ENCODE measurements around the gene MRPL10.
A peak's percentile ranks its signal among the peaks of the same experiment; 100 is the strongest.

Gene MRPL10

DNA sequence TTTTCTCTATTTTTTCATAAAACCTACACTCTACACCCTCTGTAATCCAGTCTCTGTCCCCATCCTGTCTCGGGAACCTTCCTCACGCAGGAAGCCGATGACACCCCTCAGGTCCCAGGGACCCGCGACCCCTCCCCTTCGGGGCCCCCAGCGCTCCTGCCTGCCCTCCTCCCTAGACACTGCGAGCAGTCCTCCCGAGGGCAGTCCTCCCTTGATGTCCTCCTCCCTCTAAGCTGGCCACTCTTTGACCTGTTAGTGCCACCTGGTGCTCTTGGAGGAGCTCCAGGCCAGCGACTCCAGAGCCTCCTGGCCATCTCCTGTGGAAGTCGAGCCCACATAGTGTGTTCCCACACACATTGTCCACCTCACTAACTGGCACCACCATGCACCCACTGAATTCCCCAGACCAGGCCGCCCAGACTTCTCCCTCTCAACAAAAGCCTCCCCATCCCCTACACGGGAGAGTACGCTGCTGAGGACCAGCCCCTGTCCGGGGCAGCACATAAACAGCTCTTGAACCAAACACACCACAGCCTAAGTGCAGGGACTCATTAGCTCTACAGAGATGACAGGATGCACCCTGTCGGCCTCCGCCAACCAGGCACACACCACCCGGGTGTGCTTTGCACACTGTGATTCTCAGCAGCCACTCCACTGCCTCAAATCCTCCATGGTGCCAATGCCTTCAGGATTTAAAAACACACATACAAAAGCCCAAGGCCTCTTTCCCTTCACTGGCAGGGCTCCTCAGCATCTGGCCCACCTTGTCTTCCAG is 19.0 kb downstream of the MRPL10 start:
- DNase-seq: no peak

DNA sequence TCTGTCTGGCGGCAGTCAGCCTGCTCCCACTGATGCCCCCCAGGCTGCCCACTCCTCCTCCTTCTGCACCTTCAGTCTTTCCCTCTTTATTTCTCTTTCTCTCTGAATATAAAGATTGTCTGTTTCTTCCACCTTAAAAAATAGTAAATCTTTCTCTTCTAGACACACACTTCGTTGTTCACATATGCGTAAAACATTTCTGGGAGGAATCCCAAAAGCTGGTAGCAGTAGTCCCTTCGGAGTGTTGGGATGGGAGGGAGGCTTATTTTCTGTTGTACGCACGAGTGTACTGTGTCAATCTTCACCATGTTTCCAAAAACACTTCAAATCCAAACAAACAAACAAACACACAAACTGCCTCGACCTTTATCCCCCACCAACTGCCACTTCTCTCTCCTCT is 19.6 kb downstream of the MRPL10 start:
- no peak for DNase-seq

DNA sequence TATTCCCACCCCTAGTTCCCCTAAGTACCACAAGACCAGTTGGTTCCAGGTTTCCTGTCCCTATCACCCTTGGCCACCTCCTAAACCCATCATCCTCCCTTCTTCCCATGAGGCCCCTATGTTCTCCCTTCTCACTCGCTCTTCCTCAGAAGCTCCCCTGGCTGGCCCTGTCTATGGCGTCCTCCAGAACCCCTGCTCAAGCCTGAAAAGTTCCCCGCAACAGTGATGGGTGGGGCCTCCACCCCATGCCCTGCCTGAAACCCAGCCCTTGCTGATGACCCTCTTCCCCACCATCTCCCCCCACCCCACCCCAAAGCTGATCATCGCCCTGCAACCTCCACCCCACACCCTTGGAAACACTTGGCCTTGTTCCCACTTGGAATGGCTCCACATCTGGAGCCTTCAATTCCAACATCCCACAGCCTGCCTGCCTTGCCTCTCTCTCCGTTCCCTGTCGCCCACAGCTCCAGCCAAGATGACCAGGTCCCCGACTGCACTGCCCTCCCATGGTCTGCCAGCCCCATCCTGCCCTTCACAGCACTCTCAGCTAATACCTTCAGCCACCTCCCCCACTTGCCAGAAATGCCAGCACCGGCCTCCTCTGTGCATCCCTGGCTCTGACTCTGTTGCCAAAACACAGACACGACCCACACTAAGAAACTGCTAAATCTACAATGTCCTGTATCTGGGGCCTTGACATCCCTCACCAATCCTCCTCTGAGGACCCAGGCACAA is 20.3 kb downstream of the MRPL10 start:
- no peak for DNase-seq

DNA sequence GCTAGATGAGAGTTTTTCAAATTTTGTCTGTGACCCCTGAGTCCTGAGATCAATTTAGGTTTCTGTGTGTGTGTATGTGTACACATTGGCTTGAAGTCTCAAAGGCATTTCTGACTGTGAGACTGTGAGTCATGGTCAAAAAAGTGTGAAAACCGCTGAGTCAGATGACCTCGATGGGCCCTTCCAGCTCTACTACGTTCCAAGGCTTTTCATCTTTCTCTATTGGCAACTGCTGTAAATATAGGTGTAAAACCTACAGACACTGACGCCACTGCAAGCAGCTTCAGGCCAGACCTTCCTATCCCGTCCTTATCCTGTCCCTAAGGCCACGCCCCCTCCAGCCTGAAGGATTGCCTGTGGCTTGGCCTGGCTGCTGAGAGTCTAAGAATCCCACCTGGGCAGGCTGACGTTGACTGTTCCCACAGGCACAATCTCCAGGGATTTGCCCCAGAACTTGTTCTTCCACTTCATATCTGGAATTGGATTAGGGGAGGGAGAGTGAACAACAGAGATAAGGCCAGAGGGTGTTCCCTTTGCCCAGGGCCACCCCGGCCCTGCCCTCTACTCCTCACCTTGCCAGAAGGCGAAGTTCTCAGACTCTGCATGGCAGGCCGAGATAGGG is 21.0 kb downstream of the MRPL10 start:
- peak; percentile 41 to 51 for DNase-seq

DNA sequence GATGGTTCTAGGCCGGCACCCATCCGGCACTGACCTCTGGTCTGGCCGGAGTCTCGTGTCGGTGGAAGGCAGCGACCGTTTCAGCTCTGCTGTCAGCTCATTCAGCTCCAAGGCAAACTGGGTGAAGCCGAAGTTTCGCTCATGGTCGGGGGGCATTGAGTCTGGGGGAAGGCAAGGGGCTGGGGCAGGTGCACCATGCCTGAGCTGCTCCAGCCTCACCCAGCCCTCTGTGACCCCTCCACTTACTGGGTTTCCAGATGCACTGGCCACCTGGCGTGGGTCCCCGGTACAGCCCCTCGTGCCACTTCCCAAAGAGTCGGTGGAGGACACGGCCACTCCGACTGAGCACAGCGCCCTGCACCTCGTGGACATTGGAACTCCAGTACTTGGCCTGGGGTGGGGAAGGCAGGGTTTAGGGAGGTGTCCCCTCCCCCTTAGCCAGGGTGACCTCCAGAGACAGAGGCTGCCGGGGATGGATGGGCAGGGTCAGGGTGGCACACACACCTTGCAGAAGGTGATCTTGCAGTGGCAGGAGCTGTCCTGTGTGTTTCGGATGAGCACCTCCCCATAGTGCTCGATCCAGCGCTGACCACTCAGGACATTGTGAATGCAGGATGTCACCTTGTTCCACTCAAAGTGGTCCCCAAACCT is 22.4 kb downstream of the MRPL10 start:
- DNase-seq: no peak

DNA sequence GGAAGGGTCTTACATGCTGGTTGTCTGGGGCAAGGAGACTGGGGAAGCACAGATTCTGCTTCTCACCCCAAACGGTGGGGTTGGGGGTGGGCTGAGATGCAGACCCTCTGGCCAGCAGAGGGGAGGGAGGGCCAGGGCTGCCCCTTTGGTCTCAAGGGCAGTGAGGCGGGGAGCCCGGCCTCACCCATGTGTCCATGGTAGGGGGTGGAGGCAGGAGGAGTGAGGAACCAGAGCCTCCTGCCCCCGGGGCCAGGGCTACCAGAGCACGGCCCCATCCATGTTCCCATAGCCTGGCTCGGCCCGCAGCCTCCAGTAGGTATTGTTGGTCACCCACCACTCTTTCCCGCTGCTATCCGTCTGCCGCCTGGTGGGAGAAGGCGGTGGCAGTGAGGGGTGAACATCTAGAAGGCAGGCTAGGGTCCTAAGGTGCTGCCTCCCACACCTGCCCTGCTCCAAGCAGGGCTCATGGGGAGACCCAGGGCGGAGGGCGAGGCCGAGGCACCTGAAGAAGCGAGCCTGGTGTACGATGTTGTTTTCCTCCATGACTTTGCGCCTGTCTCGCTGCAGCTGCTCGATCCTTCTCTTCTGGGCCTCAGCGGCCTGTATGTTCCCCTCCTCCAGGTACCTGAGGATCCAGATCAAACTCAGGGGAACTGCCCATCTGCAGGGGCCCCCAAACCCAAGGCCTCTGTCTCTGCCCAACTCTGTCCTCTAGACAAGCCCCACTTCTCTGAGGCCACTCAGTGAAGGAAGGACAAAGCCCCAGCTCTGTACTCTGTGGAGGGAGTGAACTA is 23.1 kb downstream of the MRPL10 start:
- no peak for DNase-seq

DNA sequence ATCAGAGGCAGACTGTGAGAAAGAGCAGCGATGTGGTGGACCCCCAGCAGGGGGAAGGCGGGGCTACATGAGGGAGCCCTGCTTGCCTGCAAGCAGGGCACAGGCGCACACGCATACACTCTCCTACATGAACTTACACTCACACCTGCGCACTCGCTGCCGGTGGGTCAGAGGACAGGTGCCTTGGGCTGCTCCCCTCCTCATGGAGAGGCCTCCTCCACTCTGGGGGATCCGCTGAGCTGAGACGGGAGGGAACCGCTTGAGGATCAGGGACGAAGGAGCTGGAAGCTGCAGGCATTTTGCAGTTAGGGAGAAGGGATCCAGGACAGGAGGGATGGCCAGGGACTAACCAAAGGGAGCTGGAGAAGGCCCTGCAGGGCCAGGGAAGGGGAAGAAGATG is 23.9 kb downstream of the MRPL10 start:
- no peak for DNase-seq

DNA sequence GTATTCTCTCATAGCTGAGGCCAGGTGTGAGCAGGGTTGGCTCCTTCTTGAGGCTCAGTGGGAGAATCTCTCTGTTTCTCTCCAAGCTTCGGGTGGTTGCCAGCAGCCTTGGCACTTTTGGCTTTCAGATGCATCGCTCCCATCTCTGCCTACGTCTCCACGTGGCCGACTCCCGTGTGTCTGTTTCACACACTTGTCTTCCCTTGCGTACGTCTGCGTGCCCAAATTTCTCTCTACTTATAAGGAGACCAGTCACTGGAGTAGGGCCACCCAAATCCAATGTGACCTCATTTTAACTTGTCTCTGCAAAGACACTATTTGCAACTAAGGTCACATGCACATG is 24.5 kb downstream of the MRPL10 start:
- DNase-seq: peak in 1 of 2 donors; percentile 9

DNA sequence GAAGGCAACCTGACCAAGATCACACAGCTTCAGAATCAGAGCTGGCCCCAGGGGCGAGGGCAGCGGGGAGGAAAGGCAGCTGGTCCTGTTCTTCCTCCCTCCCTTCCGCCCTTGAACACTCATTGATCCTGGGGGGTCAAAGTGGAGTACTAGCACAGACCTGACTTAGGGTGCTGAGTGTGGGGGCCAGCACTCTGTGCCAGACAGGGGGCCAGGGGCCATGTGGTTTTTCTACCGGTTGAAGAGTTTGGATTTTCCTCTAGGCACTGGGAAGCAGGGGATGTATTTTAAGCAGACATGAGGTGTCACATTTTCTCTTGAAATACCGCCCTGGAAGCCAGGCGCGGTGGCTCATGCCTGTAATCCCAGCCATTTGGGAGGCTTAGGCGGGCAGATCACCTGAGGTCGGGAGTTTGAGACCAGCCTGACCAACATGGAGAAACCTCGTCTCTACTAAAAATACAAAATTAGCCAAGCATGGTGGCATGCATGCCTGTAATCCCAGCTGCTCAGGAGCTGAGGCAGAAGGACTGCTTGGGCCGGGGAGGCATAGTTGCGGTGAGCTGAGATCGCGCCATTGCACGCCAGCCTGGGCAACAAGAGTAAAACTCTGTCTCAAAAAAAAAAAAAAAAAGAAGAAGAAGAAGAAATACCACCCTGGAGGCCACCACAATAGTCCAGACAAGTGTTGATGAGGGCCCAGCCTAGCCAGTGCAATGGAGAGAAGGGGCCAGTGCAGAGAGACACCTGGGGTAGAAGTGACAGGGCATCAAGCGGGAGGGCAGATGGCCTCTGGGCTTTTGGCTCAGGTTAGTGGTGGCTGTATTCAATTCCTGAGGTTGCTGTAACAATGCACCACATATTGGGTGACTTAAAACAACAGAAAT is 25.1 kb downstream of the MRPL10 start:
- DNase-seq: peak in 1 of 2 donors; percentile 2

DNA sequence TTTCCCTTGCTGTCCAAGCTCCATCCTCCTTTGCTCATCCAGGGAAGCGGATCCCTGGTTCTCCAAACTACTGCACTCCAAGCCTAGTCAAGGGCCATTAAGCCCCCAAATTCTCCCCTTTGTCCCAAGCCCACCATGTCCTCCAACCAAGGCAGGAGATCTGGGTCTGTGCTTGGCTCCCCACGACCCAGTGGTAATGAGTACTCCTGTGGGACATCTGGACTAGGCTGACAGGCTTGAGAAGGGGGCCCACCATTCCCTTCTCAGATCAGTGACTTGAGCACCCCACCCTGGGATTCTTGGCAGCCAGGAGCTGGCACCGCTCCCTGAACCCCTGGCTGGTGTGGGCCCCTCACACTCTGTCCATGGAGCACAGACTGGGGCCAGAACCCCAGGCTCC is 26.9 kb downstream of the MRPL10 start:
- DNase-seq: no peak

DNA sequence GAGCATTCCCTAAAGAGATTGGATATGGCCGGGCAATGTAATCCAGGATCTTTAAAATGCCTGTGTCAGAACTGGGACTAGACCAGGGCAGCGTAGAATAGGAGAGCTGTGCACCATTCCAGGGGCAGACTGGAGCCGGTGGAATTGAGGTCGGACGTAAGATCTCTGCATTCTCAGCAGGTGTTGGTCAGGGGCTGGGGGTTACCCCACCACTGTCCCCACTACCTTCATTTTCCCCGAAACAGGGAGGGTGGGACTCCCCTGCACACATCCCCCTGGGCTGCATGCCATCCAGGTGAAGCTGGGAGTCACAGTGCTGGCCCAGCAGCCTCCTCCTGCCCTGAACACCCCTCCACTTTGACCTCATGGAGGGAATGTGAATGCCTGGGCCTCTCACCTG is 27.6 kb downstream of the MRPL10 start:
- DNase-seq: no peak

DNA sequence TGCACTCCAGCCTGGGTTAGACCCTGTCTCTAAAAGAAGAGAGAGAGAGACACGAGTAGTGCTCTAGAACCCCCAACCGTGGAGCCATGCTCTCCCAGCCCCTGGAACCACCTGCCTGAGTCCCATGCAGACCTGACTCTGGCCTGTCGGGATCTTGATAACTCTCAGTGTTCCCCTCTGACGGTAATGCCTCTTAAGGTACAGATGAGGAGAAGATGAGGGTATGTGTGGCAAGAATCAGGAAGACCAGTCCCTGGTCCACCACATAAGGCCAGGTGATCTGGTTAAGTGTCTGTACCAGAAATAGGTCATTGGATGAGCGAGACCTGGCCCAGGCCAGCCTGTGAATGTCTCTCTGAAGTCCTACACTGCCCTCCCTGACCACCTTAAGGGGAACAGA is 28.1 kb downstream of the MRPL10 start:
- no peak for DNase-seq

DNA sequence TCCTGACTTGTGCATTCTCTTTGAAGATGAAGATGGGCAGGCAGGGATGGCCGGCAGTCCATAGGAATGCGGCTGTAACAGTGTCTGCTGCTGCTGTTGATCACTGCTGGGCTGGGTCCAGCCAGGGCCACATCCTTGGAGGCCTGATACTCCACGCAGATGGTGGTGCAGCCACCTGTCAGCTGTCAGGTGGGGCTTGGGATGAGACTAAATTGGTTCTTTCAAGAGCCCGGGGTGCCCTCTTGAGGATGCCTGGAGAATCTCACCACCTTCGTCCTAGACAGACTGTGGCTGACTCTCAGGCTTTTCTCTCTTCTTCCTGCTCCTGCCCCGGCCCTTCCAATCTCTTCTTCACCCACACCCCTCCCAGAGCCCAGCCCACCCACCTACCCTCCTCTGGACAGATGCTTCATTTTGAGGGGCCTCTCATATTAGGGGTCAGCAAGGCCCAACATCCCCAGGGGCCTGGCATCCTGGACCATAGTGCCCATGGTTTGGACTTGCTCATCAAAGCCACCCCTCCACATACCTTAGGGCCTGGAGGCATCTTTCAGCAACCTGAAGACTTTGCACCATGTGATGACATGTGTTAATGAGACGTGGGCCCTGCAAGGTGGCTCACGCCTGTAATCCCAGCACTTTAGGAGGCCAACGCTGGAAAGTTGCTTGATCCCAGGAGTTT is 28.9 kb downstream of the MRPL10 start:
- DNase-seq: peak; percentile 60 to 70

DNA sequence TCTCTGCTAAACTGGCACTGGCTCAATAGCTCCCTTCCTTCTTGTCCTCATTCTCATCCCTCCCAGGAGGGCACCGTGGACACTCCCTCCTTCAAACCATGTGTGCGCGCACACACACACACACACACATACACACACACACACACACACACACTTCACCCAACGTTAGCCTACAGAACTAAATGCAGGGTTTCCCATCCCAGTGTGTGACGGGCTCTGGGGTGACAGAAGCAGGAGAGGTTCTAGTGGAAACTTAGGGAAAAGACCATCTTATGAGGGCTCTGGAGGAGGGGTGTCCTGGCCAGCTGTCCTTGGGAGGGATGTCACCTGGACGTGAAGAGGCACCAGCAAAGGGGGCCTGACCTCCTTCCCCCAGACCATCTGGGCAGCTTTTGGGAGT is 29.4 kb downstream of the MRPL10 start:
- DNase-seq: no peak

DNA sequence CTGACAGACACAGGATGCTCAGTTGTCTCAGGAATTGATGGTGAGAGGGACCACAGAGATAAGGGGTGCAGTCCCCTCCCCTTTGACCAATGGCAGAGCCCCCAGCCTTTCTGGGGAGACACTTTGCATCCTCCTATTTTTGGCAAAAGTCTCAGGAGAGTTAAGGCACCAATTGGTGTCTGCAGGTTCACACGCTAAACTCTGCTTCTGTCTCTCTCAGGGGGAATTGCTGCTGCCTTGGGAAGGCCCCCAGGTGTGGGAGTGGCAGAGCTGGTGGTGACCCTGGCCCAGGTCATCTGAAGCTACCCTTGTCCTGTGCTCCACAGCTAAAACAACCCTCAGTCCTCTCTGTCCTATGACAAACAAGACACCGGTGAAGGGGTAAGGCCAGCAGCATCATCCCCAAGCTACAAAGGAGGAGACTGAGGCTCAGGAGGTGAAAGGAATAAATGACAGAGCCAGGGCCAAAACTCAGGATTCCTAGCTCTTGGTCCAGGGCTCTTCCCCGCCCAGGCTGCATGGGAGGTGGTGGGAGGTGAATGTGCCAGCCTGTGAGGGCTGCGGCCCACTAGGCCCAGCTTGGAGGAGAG is 30.1 kb downstream of the MRPL10 start:
- no peak for DNase-seq

DNA sequence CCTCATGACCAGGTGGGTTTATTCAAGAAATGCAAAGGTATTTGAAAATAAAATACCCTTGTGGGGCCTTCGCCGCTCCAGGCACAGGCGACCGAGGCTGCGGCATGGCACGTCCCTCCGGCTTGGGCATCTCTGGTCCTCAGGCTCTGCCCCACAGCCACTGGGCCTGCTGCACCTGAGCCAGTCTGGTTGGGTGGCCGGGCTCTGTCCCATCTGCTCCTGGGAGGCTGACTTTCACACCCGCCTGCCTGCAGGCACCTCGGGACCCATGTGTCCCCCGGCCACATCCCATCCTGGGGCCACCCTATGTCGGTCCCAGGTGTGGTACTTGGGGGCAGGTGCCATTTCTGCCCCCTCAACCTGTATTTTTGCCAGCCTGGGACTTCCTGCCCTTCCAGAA is 30.7 kb downstream of the MRPL10 start:
- DNase-seq: no peak

DNA sequence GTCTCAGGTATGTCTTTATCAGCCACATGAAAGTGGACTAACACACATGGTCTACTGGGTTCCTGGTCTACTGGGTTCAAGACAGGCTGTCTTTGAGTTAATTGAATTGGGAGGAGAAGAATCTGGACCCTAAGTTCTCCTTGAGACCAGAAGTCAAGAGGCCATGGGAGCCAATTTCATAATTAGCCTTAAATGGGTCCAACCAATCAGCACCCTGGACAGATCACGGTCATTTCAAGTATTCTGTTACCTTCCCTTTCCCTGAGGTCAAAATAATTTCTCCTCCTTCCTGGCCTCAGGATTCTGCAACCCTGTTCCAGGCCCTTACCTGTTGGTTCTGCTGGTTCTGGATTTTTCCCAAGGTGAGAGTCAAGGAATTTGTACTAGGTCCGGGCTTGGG is 33.5 kb downstream of the MRPL10 start:
- DNase-seq: no peak

DNA sequence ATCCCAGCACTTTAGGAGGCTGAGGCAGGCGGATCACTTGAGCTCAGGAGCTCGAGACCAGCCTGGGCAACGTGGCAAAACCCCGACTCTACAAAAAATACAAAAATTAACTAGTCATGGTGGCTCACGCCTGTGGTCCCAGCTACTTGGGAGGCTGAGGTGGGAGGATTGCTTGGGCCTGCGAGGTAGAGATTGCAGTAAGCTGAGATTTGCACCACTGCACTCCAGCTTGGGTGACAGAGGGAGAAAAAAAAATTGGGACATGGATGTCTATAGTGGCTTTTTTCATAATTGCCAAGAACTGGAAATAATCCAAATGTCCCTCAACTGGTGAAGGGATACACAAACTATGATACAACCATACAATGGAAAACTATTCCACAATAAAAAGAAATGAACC is 38.4 kb downstream of the MRPL10 start:
- no peak for DNase-seq

DNA sequence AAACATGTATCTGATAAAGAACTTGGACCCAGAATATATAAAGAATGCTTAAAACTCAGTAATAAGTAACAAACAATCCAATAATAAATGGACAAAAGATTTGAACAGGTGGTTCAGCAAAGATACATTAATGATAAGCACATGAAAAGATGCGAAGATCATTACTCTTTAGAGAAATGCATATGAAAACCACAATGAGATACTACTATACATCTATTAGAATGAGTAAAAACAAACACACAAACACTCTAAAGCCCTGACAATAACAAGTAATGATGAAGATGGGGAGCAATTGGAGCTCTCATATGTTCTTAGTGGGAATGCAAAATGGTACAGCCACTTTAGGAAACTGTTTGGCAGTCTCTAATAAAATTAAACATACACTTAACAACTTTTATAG is 38.9 kb downstream of the MRPL10 start:
- DNase-seq: no peak

DNA sequence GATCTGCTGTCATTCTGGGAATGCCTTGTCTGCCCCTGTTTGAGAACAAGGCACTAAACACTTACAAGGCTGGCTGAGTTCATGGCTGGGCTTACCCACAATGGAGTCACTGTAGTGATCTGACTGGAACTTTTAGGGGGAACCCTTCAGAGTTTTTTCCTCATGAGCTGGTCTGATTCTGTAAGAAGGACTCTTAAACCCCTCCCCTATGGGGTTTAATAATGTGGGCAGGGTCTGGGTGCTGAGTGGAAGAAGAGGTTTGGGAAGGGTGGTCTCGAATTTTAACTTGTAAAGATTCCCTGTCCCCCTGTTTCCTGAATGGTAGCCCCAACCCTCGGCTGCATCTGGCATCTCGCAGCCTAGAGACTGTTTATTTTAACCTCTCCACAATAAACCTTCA is 40.3 kb downstream of the MRPL10 start:
- no peak for DNase-seq

Measured in CD4-positive, alpha-beta T cell treated with Interleukin-4 for 1 hour (primary cell).